PC-3 (cell line): ENCODE measurements around the gene RPS5. TPM values are rescaled to one million over a fixed set of nuclear protein-coding genes. Genes with fewer than 3 reads are reported as not detected.

Experiments used
- ATAC-seq: fragments of 200-7000 bp; cut with Tn5 transposase; 2 replicates; pipeline ENCODE4 v1.9.1; 2020; ENCODE audit warnings: mild to moderate bottlenecking, moderate library complexity
- BruUV-seq: library from RNA; stranded (reverse); fragments of 400-500 nt; replicated peaks from 2 replicates; lab custom pipeline; 2021; lab: Mats Ljungman, UMichigan
- CTCF ChIA-PET: fragments of 300-600 bp; sonication (Branson Sonifier 250); formaldehyde crosslinking; loops from one replicate; lab custom pipeline; 2022; ENCODE audit warnings: antibody characterized with exemption; lab: Charles Lee
- POLR2A ChIA-PET: fragments of 300-600 bp; sonication (Branson Sonifier 250); formaldehyde crosslinking; loops from one replicate; lab custom pipeline; 2022; ENCODE audit warnings: antibody characterized with exemption; ENCODE audit not compliant: unreplicated experiment; lab: Charles Lee
- DNase-seq: peaks from one replicate; pipeline ENCODE4 v3.0.0-alpha.2; 2015
- H2AFZ ChIP-seq: fragments of 300-600 bp; sonication (generic); 2 replicates; pipeline ENCODE4 v1.6.0; 2016; ENCODE audit warnings: antibody characterized with exemption, low read length
- H3F3A ChIP-seq: fragments of 300-600 bp; sonication (generic); one replicate; pipeline ENCODE4 v1.6.0; 2017; ENCODE audit warnings: antibody characterized with exemption, low read length, control low read depth, mild to moderate bottlenecking; ENCODE audit not compliant: unreplicated experiment
- H3K27ac ChIP-seq: fragments of 300-600 bp; sonication (generic); 2 replicates; pipeline ENCODE4 v1.5.1; 2016; ENCODE audit warnings: mild to moderate bottlenecking, low read length
- H3K27me3 ChIP-seq: fragments of 300-600 bp; sonication (generic); 2 replicates; pipeline ENCODE4 v1.6.1; 2016; ENCODE audit warnings: low read length, mixed read lengths
- H3K36me3 ChIP-seq: fragments of 300-600 bp; sonication (generic); 2 replicates; pipeline ENCODE4 v1.6.1; 2016; ENCODE audit warnings: low read depth, mixed run types, low read length, mixed read lengths
- H3K4me1 ChIP-seq: fragments of 300-600 bp; sonication (generic); 2 replicates; pipeline ENCODE4 v1.5.1; 2016; ENCODE audit warnings: low read length; ENCODE audit not compliant: insufficient read depth
- H3K4me2 ChIP-seq: fragments of 300-600 bp; sonication (generic); 2 replicates; pipeline ENCODE4 v1.6.0; 2016; ENCODE audit warnings: low read length
- H3K4me3 ChIP-seq: fragments of 300-600 bp; sonication (generic); 2 replicates; pipeline ENCODE4 v1.5.1; 2016; ENCODE audit warnings: mild to moderate bottlenecking, low read length, mixed read lengths
- H3K79me2 ChIP-seq: fragments of 300-600 bp; sonication (generic); 2 replicates; pipeline ENCODE4 v1.6.1; 2017; ENCODE audit warnings: low read length, mixed read lengths
- H3K9ac ChIP-seq: fragments of 300-600 bp; sonication (generic); 2 replicates; pipeline ENCODE4 v1.6.0; 2016; ENCODE audit warnings: mild to moderate bottlenecking, low read length
- H3K9me2 ChIP-seq: fragments of 300-600 bp; sonication (generic); replicated peaks from 2 replicates; pipeline ENCODE4 v1.6.1; 2016; ENCODE audit warnings: mixed run types, low read length, mixed read lengths
- H3K9me3 ChIP-seq: fragments of 300-600 bp; sonication (generic); 2 replicates; pipeline ENCODE4 v1.6.1; 2016; ENCODE audit warnings: low read length, mixed read lengths
- H4K20me1 ChIP-seq: fragments of 300-600 bp; sonication (generic); 2 replicates; pipeline ENCODE4 v1.6.1; 2016; ENCODE audit warnings: low read length, mixed read lengths
- EZH2 ChIP-seq: fragments of 300-600 bp; sonication (generic); IDR thresholded peaks from one replicate; pipeline ENCODE4 v1.6.1; 2017; ENCODE audit warnings: antibody characterized with exemption, mild to moderate bottlenecking, low read length; ENCODE audit not compliant: unreplicated experiment
- EZH2phosphoT487 ChIP-seq: fragments of 300-600 bp; sonication (generic); IDR thresholded peaks from 2 replicates; pipeline ENCODE4 v1.6.1; 2018; ENCODE audit warnings: mild to moderate bottlenecking, antibody characterized with exemption, low read length, borderline replicate concordance
- intact Hi-C: fragments of 100-400 bp; cut with micrococcal nuclease; formaldehyde crosslinking; loops from 2 replicates; pipeline ENCODE4 v1.9.0; 2023
- total RNA-seq: library from RNA; depleted of rRNA; stranded (reverse); fragments of >200 nt; gene quantifications from 2 replicates; pipeline ENCODE4 v1.2.3, GENCODE V29; 2014
- TF ChIP-seq, protein P1 (sequence below): fragments of 300-600 bp; sonication (generic); conservative IDR thresholded peaks from 2 replicates; pipeline ENCODE4 v1.5.1; 2017; ENCODE audit warnings: antibody characterized with exemption, low read depth, mild to moderate bottlenecking, low read length

The RPS5 gene
- total RNA-seq, 1 experiment from 2014 or later = 3,776 TPM

GRCh38 chr19:58387338-58388174, 487 bp downstream of the RPS5 start:
- Histone ChIP-seq H3K27me3 (no peaks in the 10 kb centered on the region), H3K79me2 (peaks cover 68% of the 10 kb centered on the region), H2AFZ (no peak overlapping the region), H3K36me3 (peaks cover 41% of the 10 kb centered on the region), H3K4me2 (peak overlapping the region; percentile 92), H3K27ac (peak overlapping the region; percentile 12), H3K4me3 (peak overlapping the region; percentile 96), H4K20me1 (peaks cover 36% of the 10 kb centered on the region), H3F3A (peaks cover 3% of the 10 kb centered on the region), H3K9me2 (no peaks in the 10 kb centered on the region), H3K9me3 (no peaks in the 10 kb centered on the region), H3K9ac (peak overlapping the region; percentile 91), H3K4me1 (peaks cover 29% of the 10 kb centered on the region)
- ChIA-PET CTCF (no interaction called here), POLR2A (interaction anchor here (0.6 kb wide), 1 partner anchor 89 kb away, joined by 4 read pairs; no protein-coding TSS in a partner anchor)
- TF ChIP-seq, protein P1, sequence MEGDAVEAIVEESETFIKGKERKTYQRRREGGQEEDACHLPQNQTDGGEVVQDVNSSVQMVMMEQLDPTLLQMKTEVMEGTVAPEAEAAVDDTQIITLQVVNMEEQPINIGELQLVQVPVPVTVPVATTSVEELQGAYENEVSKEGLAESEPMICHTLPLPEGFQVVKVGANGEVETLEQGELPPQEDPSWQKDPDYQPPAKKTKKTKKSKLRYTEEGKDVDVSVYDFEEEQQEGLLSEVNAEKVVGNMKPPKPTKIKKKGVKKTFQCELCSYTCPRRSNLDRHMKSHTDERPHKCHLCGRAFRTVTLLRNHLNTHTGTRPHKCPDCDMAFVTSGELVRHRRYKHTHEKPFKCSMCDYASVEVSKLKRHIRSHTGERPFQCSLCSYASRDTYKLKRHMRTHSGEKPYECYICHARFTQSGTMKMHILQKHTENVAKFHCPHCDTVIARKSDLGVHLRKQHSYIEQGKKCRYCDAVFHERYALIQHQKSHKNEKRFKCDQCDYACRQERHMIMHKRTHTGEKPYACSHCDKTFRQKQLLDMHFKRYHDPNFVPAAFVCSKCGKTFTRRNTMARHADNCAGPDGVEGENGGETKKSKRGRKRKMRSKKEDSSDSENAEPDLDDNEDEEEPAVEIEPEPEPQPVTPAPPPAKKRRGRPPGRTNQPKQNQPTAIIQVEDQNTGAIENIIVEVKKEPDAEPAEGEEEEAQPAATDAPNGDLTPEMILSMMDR = peak; percentile 34; the same call in 1 of the 2 replicates
- TF ChIP-seq EZH2phosphoT487 (no peak), EZH2 (no peak)
- DNase-seq (no peak), ATAC-seq (no peak)
- intact Hi-C loops = loop anchor here (1.0 kb wide), 1 partner anchor 157 kb away; the partner anchor contains the start of gene TRIM28
- BruUV-seq = TSS peak; percentile 66

GRCh38 chr19:58388175-58388526, 1.1 kb downstream of the RPS5 start:
- no TSS peak for BruUV-seq
- Histone ChIP-seq H3K27me3 (no peaks in the 10 kb centered on the region), H3K79me2 (peaks cover 72% of the 10 kb centered on the region), H3K4me3 (peak overlapping the region; percentile 96), H3F3A (peaks cover 7% of the 10 kb centered on the region), H2AFZ (no peak overlapping the region), H3K36me3 (peaks cover 47% of the 10 kb centered on the region), H4K20me1 (peaks cover 41% of the 10 kb centered on the region), H3K9me3 (no peaks in the 10 kb centered on the region), H3K9me2 (no peaks in the 10 kb centered on the region), H3K9ac (peak overlapping the region; percentile 91), H3K4me1 (peaks cover 29% of the 10 kb centered on the region), H3K27ac (no peak overlapping the region), H3K4me2 (peak overlapping the region; percentile 92)
- no peak for DNase-seq
- ATAC-seq = no peak
- intact Hi-C loops = no loop called here
- CTCF ChIA-PET = no interaction called here
- POLR2A ChIA-PET = interaction anchor here (0.6 kb wide), 1 partner anchor 89 kb away, joined by 4 read pairs; no protein-coding TSS in a partner anchor
- TF ChIP-seq, protein P1 = no peak
- TF ChIP-seq EZH2 = no peak
- TF ChIP-seq EZH2phosphoT487 = no peak
